ENCODE results near the gene PPP2R5D.
"Not testable (repeated sequence)": the region's sequence is repeated elsewhere in the genome, so short reads cannot be mapped to it uniquely, and the experiment has no call there.

Gene PPP2R5D

GRCh38 chr6:42947950-42948349, 36.4 kb upstream of the PPP2R5D start:
- Histone ChIP-seq H3K36me3 (ENCODE audit: insufficient read depth, low read length) (peaks cover 10% of the 10 kb centered on the region), H3K27me3 (ENCODE audit: insufficient read depth, low read length) (no peaks in the 10 kb centered on the region), H3K79me2 (ENCODE audit: insufficient read depth, low read length) (no peaks in the 10 kb centered on the region), H3K9ac (ENCODE audit: low read length) (no peak overlapping the region), H2AFZ (ENCODE audit: low read length) (no peak overlapping the region), H3K9me3 (ENCODE audit: low read length) (no peaks in the 10 kb centered on the region), H3F3A (ENCODE audit: insufficient read depth, low read length) (no peaks in the 10 kb centered on the region), H3K9me2 (ENCODE audit: low read depth, low read length) (no peaks in the 10 kb centered on the region), H4K20me1 (ENCODE audit: insufficient read depth, low read length) (no peaks in the 10 kb centered on the region), H3K27ac (ENCODE audit: low read depth, low read length, poor library complexity, severe bottlenecking) (no peak overlapping the region), H3K4me1 (ENCODE audit: insufficient read depth, low read length, severe bottlenecking) (no peaks in the 10 kb centered on the region), H3K4me3 (ENCODE audit: low read depth, low read length, poor library complexity, severe bottlenecking) (no peak overlapping the region), H3K4me2 (ENCODE audit: low read length) (no peak overlapping the region)
- TF ChIP-seq CTCF (IDR thresholded peaks at IDR 0.05; ENCODE audit: low read length) = no peak
- no peak for TF ChIP-seq EZH2 (IDR thresholded peaks at IDR 0.05; ENCODE audit: borderline replicate concordance, low read length)

GRCh38 chr6:42952389-42952788, 32.0 kb upstream of the PPP2R5D start:
- no peak overlapping the region for H3K4me2 ChIP-seq (ENCODE audit: low read length)
- H3K9me3 ChIP-seq (ENCODE audit: low read length) = no peaks in the 10 kb centered on the region
- no peak overlapping the region for H3K27ac ChIP-seq (ENCODE audit: low read depth, low read length, poor library complexity, severe bottlenecking)
- H3K36me3 ChIP-seq (ENCODE audit: insufficient read depth, low read length) = no peaks in the 10 kb centered on the region
- no peaks in the 10 kb centered on the region for H3K79me2 ChIP-seq (ENCODE audit: insufficient read depth, low read length)
- no peaks in the 10 kb centered on the region for H3K27me3 ChIP-seq (ENCODE audit: insufficient read depth, low read length)
- TF ChIP-seq EZH2 (IDR thresholded peaks at IDR 0.05; ENCODE audit: borderline replicate concordance, low read length) (no peak), CTCF (IDR thresholded peaks at IDR 0.05; ENCODE audit: low read length) (no peak)
- H2AFZ ChIP-seq (ENCODE audit: low read length) = no peak overlapping the region
- no peaks in the 10 kb centered on the region for H3K9me2 ChIP-seq (ENCODE audit: low read depth, low read length)
- H3K4me1 ChIP-seq (ENCODE audit: insufficient read depth, low read length, severe bottlenecking) = no peaks in the 10 kb centered on the region
- no peak overlapping the region for H3K9ac ChIP-seq (ENCODE audit: low read length)
- no peak overlapping the region for H3K4me3 ChIP-seq (ENCODE audit: low read depth, low read length, poor library complexity, severe bottlenecking)
- H3F3A ChIP-seq (ENCODE audit: insufficient read depth, low read length) = no peaks in the 10 kb centered on the region
- H4K20me1 ChIP-seq (ENCODE audit: insufficient read depth, low read length) = no peaks in the 10 kb centered on the region

GRCh38 chr6:42954405-42954804, 30.0 kb upstream of the PPP2R5D start:
- not testable (repeated sequence) for H3K9ac ChIP-seq (ENCODE audit: low read length); H3K36me3 ChIP-seq (ENCODE audit: insufficient read depth, low read length); H3K27me3 ChIP-seq (ENCODE audit: insufficient read depth, low read length); H3F3A ChIP-seq (ENCODE audit: insufficient read depth, low read length); H3K4me3 ChIP-seq (ENCODE audit: low read depth, low read length, poor library complexity, severe bottlenecking); H3K4me2 ChIP-seq (ENCODE audit: low read length); H3K9me3 ChIP-seq (ENCODE audit: low read length); H3K4me1 ChIP-seq (ENCODE audit: insufficient read depth, low read length, severe bottlenecking); H3K79me2 ChIP-seq (ENCODE audit: insufficient read depth, low read length); H2AFZ ChIP-seq (ENCODE audit: low read length); H3K9me2 ChIP-seq (ENCODE audit: low read depth, low read length); H3K27ac ChIP-seq (ENCODE audit: low read depth, low read length, poor library complexity, severe bottlenecking); H4K20me1 ChIP-seq (ENCODE audit: insufficient read depth, low read length)

GRCh38 chr6:42958125-42958524, 26.2 kb upstream of the PPP2R5D start:
- Histone ChIP-seq H3K79me2 (ENCODE audit: insufficient read depth, low read length) (no peaks in the 10 kb centered on the region), H4K20me1 (ENCODE audit: insufficient read depth, low read length) (no peaks in the 10 kb centered on the region), H3K27me3 (ENCODE audit: insufficient read depth, low read length) (no peaks in the 10 kb centered on the region), H3K9me3 (ENCODE audit: low read length) (no peaks in the 10 kb centered on the region), H3F3A (ENCODE audit: insufficient read depth, low read length) (no peaks in the 10 kb centered on the region), H2AFZ (ENCODE audit: low read length) (no peak overlapping the region), H3K9ac (ENCODE audit: low read length) (no peak overlapping the region), H3K27ac (ENCODE audit: low read depth, low read length, poor library complexity, severe bottlenecking) (no peak overlapping the region), H3K36me3 (ENCODE audit: insufficient read depth, low read length) (peaks cover 8% of the 10 kb centered on the region; the same call in 1 of the 2 replicates), H3K4me1 (ENCODE audit: insufficient read depth, low read length, severe bottlenecking) (peaks cover 9% of the 10 kb centered on the region), H3K4me3 (ENCODE audit: low read depth, low read length, poor library complexity, severe bottlenecking) (no peak overlapping the region), H3K9me2 (ENCODE audit: low read depth, low read length) (no peaks in the 10 kb centered on the region), H3K4me2 (ENCODE audit: low read length) (no peak overlapping the region)
- TF ChIP-seq EZH2 (IDR thresholded peaks at IDR 0.05; ENCODE audit: borderline replicate concordance, low read length) (no peak), CTCF (IDR thresholded peaks at IDR 0.05; ENCODE audit: low read length) (no peak)

Measured in OCI-LY1 (cell line).